SU-DHL-6 (cell line): Measurements from ENCODE around the gene DNAJC5G.

Experiments used
- CTCF ChIP-seq: fragments of 200-600 bp; sonication (generic); IDR thresholded peaks from one replicate; pipeline ENCODE4 v1.5.1; 2017; ENCODE audit warnings: antibody characterized with exemption, mild to moderate bottlenecking, low read length, moderate library complexity; ENCODE audit not compliant: insufficient read depth, poor library complexity, severe bottlenecking
- EZH2phosphoT487 ChIP-seq: fragments of 200-600 bp; sonication (generic), shearing (Covaris generic); conservative IDR thresholded peaks from 2 replicates; pipeline ENCODE4 v1.6.1; 2018; ENCODE audit warnings: mild to moderate bottlenecking, antibody characterized with exemption, low read length, moderate library complexity, mixed read lengths

GRCh38 chr2:27290549-27290948 lies 15.3 kb downstream of the DNAJC5G start:
- TF ChIP-seq CTCF (no peak), EZH2phosphoT487 (no peak)
